Fibroblast of villous mesenchyme (primary cell): ENCODE data around the gene TMX3. TPM values are rescaled to one million over a fixed set of nuclear protein-coding genes. Genes with fewer than 3 reads are reported as not detected.

ENCODE experiments used
- DNase-seq: peaks from one replicate; pipeline ENCODE4 v3.0.0-alpha.2; 2010; ENCODE audit warnings: low read depth
- H3K4me3 ChIP-seq: 2 replicates; pipeline ENCODE4 v1.5.1; 2011; ENCODE audit warnings: low read depth, mild to moderate bottlenecking, low read length
- total RNA-seq: library from RNA; depleted of rRNA; stranded (reverse); fragments of >200 nt; gene quantifications from 2 replicates; pipeline ENCODE4 v1.2.3, GENCODE V29; 2012
- TF ChIP-seq, protein P1 (sequence below): IDR thresholded peaks from 2 replicates; pipeline ENCODE4 v1.5.1; 2012; ENCODE audit warnings: low read depth, mild to moderate bottlenecking, low read length; ENCODE audit not compliant: insufficient read depth

Gene TMX3
- total RNA-seq, 1 donor = 152 TPM

- peak overlapping the region; percentile 45 for H3K4me3 ChIP-seq
- DNase-seq = peak; percentile 75
- TF ChIP-seq, protein P1, sequence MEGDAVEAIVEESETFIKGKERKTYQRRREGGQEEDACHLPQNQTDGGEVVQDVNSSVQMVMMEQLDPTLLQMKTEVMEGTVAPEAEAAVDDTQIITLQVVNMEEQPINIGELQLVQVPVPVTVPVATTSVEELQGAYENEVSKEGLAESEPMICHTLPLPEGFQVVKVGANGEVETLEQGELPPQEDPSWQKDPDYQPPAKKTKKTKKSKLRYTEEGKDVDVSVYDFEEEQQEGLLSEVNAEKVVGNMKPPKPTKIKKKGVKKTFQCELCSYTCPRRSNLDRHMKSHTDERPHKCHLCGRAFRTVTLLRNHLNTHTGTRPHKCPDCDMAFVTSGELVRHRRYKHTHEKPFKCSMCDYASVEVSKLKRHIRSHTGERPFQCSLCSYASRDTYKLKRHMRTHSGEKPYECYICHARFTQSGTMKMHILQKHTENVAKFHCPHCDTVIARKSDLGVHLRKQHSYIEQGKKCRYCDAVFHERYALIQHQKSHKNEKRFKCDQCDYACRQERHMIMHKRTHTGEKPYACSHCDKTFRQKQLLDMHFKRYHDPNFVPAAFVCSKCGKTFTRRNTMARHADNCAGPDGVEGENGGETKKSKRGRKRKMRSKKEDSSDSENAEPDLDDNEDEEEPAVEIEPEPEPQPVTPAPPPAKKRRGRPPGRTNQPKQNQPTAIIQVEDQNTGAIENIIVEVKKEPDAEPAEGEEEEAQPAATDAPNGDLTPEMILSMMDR = no peak
Observed at GRCh38 chr18:68721681-68722583, 7.0 kb upstream of the TMX3 start.

DNA sequence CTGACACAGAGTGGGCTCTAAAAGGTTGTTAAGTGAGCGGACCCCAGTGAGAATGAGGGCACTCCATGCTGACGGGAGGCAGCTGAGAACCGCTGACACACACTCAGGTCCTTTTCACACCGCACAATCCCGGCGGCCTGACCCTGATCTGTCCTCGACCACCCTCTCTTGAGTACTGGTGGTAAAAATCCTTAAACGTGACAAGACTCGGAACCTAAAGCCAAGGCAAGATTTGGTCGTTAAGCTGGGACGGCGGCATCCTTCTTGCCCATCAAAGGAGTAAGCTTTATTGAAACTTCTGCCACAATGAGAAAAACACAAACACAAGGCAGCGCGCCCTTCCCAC is 569 bp downstream of the TMX3 start:
- TF ChIP-seq, protein P1 = no peak
- DNase-seq = peak; percentile 30

DNA sequence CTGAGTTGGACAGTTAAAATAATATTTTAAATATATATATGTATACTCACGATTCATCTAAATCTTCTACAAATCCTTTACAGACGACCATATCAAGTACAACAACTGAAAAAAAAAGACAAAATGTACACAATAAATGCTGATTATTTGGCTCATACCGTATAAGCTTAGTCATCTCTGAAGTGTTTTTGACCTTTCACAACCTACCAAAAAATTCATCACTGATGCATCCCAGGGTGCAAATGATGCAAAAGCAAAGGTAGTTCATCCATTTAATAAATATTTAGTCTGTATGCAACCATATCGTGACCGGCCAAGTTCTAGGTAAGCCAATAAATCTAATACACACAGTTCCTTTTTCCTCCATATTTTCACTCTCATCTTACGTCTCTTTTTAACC is 1.1 kb downstream of the TMX3 start:
- peak; percentile 18 for DNase-seq
- H3K4me3 ChIP-seq = peak overlapping the region; percentile 92
- TF ChIP-seq, protein P1 = no peak

More for the DNA sequence above, 569 bp downstream of the TMX3 start:
- peak overlapping the region; percentile 92 for H3K4me3 ChIP-seq

GRCh38 chr18:68713131-68713530 is 1.8 kb downstream of the TMX3 start:
- DNase-seq = no peak
- TF ChIP-seq, protein P1 = no peak
- H3K4me3 ChIP-seq = peak overlapping the region; percentile 92

- no peak for DNase-seq
- H3K4me3 ChIP-seq = no peak overlapping the region
- TF ChIP-seq, protein P1 = no peak
Observed at GRCh38 chr18:68707646-68708045, 7.3 kb downstream of the TMX3 start.

GRCh38 chr18:68705119-68705518 is 9.8 kb downstream of the TMX3 start:
- no peak for DNase-seq
- TF ChIP-seq, protein P1 = no peak
- H3K4me3 ChIP-seq = no peak overlapping the region
